HG02943 (cell line): Measurements from ENCODE around the gene GULP1.

Source experiments
- ATAC-seq: cut with Tn5 transposase; IDR thresholded peaks from one replicate; pipeline ENCODE4 v1.9.1; 2021; ENCODE audit warnings: mild to moderate bottlenecking, low read depth, moderate library complexity; ENCODE audit not compliant: unreplicated experiment

The GULP1 gene

DNA sequence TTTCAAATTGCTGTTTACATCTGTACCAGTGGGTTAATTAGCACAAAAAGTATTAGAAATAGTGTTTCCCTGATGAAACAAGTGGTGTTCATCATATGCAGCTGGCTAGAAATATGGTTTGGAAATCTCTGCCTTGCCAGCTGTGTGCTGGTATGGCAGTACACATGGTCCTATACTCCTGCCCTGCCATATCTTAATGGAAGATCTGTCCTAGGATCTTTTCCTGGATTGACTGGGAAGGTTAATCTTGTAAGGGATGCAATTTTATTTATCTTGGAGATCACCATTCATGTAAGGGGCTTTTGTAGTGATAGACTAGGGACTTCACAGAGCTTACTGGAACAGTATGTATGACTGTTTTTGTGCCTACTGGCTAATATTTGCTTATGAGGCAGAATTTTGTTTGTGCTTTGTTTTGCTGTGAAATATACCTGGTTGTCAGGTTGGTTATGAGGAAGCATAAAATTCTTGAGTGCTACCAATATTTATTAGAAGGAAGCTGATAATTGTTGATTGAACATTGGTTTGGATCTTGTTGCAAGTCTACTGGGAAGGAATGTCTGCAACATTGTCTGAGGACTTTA lies 73.5 kb downstream of the GULP1 start:
- ATAC-seq = no peak

DNA sequence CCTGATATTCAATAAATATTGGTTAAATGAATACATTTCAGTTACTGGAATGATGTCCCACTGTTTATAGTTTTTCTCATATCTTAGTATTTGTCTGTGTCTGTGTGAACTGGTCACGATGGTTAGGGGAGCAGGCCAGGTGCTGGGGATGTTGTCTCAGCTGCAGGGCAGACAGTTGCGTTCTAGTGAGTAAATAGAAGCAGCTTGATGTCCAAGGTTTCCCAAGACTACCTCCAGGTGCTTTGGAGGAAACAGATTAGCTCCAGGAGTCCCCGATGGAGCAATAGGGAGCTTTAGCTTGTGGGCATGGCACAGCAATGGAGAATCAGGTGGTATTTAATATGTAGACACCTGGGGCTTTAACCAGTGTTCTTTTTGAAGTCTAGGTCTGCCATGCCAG lies 75.5 kb downstream of the GULP1 start:
- no peak for ATAC-seq

- ATAC-seq = peak; percentile 69
Measured at GRCh38 chr2:188369365-188369764, 77.7 kb downstream of the GULP1 start.

DNA sequence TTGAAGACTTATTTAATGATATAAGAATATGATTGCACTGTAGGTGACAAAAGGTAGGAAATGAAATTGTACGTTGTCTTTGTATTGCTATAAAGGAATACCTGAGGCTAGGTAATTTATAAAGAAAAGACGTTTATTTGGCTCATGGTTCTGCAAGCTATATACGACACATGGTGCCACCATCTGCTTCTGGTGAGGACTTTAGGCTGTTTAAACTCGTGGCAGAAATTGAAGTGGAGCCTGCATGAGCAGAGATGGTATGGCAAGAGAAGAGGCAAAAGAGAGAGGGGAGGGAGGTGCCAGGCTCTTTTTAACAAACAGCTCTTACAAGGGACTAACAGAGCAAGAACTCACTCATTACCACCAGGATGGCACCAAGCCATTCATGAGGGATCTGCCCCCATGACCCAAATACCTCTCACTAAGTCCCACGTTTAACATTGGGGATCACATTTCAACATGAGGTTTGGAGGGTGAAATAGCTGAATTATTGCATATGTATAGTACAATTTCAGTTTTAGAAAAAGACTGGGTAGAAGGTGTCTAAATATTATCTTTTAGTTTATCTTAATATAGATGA lies 86.8 kb downstream of the GULP1 start:
- ATAC-seq = no peak

DNA sequence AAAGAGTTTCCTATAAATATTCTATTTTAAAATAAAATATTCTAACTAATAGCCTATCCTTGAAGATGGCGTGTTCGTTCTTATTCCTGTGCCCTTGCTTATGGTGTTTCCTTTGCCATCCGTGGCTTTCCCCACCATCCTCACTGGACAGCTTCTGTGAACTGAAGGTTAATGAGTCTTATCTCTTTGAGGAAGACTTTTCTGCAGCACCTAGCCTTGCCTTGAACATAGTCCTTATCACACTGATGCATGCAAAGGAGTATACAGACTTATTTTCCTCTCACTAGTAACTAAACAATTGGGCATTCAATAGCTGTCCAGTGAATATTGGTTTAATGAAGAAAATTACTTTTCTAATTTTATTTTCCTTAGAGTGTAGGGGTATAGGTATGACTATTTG lies 88.1 kb downstream of the GULP1 start:
- ATAC-seq = no peak

GRCh38 chr2:188380280-188380679 lies 88.6 kb downstream of the GULP1 start:
- ATAC-seq = no peak

- no peak for ATAC-seq
Measured at GRCh38 chr2:188381614-188382013, 89.9 kb downstream of the GULP1 start.

- ATAC-seq = no peak
Measured at GRCh38 chr2:188382107-188382506, 90.4 kb downstream of the GULP1 start.

DNA sequence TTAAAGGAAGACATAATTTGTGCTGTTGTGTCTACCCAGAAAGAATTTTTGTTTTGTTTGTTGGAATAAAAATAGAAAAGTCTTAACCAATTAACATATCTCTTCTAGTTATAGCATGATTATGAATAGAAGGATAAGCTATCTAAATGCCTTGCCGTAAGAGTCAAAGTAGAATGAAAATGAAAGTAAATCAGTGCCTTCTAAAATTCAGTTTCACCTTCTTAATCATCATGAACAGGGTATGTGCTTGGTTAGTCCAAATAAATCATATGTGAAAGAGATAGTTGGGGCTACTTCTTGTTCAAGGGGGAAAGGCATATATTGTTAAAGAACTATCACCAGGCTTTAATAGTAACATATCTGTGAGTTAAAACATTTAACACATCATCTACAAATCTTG lies 91.5 kb downstream of the GULP1 start:
- ATAC-seq = no peak

DNA sequence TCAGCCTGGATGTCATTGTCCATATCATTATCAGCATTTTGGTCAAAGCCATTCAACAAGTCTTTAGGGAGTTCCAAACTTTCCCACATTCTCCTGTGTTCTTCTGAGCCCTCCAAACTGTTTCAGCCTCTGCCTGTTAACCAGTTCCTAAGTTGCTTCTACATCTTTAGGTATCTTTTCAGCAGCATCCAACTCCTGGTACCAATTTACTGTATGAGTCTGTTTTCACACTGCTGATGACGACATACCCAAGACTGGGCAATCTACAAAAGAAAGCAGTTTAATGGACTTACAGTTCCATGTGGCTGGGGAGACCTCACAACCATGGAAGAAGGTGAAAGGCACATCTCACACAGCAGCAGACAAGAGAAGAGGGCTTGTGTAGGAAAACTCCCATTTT lies 94.2 kb downstream of the GULP1 start:
- no peak for ATAC-seq

- ATAC-seq = no peak
Measured at GRCh38 chr2:188388831-188389230, 97.2 kb downstream of the GULP1 start.

DNA sequence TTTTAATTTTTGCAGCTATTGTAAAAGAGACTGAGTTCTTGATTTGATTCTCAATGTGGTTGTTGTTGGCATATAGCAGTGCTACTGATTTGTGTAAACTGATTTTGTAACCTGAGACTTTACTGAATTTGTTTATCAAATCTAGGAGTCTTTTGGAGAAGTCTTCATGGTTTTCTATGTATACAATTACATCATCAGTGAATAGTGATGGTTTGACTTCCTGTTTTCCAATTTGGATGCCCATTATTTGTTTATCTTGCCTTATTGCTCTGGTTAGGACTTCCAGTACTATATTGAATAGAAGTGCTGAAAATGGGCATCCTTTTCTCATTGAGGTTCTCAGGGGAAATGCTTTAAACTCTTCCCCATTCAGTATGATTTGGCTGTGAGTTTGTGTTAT lies 99.7 kb downstream of the GULP1 start:
- no peak for ATAC-seq

- no peak for ATAC-seq
Measured at GRCh38 chr2:188394931-188395472, 103.3 kb downstream of the GULP1 start.

DNA sequence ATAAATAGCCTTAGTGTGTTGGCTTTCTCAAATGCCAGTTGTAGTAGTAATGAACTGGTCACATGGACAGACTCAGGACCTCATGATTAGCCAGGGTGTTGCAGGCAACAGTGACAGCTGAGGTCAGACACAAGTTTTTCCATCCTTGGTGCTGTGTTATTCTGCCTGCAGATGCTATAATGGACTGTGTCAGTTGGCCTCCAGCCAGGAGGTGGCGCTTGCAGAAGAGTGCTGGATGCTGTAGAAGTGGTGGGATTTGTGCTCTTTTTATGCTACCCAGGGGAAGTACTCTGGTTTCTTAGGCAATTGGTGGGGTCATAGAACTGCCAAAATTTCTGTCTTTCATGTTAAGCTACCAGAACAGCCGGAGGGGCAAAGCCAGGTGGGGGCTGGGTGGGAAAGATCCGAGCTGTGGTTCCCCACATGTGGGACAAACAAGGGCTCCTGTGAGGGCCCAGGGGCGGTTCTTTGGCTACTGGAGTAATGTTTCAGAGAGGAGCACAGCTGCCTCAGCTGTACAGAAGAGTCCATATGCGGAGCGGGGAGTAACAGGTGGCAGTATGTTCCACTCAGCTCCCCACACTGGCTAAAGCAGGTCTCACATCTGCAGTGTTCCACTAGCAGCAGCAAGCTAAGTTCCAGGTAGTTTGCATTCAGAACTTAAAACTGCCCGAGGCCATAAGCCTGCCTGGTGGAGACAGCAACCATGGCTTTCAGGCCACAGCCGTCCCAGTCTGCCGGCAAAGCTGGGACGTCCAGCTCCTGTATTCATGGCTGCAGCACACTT lies 104.4 kb downstream of the GULP1 start:
- no peak for ATAC-seq

DNA sequence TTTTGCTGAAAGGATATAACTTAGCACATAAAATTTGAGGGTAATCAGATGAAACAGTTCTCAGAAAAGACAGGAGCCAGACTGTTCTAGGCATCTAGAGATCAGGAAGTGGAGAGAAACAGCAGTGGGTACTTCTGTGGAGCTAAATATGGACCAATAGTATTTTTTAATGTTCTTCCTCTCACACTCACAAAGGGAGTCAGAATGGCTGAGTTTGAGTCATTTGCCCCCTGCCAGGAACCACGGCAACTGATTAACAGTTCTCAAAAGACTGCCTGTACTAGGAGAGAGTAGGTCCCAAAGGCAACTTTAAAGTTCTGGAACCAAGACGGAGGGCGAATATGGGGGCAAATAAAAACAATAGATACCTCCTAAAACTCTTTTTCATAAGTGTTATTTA lies 107.5 kb downstream of the GULP1 start:
- no peak for ATAC-seq

DNA sequence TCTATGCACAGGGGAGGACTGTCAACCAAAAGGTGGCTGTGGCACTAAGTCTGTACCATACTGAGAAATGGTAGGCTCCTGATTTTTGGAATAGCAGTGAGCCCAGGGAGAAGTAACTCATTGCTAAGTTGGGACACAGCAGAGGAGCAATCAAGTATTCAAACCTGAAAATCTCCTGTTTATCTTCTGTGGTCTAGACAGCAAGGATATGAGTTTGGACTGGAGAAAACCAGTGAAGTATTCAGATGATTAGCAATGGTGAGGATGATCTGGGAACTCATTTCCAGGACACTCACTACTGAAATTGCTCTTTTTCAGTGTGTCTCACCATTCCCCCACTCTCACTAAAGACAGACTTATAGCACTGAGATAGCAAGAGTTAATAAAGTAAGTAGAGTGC lies 112.0 kb downstream of the GULP1 start:
- no peak for ATAC-seq

- ATAC-seq = no peak
Measured at GRCh38 chr2:188404341-188405004, 112.8 kb downstream of the GULP1 start.

DNA sequence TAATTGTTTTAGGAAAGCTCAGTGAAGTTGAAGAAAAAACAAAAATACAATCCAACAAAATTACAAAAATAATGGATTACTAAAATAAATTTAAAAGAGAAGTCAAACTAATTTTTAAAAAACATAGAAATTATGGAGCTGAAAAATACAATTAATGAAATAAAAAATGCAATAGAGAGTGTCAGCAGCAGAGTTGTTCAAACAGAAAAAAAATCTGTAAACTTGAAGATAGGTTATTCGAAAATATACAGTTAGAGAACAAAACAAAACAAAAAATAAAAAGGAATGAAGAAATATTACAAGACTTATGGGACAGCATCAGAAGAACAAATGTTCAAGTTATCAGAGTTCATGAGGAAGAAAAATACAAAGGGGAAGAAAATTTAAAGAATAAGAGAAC lies 114.7 kb downstream of the GULP1 start:
- ATAC-seq = no peak

DNA sequence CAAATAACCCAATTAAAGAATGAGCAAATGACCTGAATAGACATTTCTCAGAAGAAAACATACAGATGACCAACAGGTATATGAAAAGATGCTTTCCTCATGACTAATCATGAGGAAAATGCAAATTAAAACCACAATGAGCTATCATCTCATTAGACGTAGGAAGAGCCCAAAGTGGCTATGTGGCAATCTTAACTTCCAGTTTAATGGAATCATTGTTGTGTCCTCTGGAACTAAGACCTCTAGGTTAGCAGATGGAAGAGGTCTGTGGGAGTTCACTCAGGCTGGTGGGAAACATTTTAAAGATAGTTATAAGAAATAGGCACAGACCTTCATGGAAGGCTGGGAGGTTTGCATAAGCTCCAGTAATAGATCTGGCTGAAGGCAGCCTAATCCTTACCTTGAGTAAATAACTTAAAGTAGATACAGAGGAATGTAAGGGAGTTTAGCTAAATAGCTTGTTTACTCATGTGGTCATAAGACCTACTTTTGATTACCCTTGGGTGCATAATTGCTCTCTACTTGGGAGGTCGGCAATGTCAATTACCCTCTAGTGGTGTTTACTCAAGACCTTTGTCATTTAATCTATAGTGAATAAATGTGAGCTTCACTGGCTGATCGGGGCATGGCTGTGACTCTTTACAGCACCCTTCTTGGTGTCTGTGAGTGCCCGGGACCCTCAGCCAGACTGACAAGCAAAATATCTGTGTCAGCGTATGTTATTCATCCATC lies 119.0 kb downstream of the GULP1 start:
- ATAC-seq = no peak

- ATAC-seq = no peak
Measured at GRCh38 chr2:188412190-188412589, 120.5 kb downstream of the GULP1 start.

DNA sequence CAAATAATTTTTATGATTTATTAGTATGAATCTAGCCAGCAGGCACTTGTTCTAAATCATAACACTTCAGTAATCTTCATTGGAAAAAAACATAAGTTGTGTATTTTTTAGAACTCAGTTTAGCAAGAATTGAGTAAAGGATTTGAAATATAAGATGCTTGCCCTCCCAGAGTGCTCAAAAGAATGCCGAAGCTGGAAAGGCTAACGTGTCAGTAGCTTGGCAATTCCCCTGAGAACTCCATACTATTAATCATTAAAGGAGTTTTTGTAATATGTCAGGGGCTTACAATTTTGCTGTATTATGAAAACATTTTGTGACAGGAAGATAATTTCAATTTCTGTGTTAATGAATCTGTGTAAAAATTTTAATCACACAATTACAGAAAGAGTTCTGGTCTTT lies 122.7 kb downstream of the GULP1 start:
- ATAC-seq = no peak
